ENCODE results near the gene DAAM1. TPM values are rescaled to one million over a fixed set of nuclear protein-coding genes. Genes with fewer than 3 reads are reported as not detected.

DAAM1 gene
- total RNA-seq, 1 donor: 18.5 TPM

DNA sequence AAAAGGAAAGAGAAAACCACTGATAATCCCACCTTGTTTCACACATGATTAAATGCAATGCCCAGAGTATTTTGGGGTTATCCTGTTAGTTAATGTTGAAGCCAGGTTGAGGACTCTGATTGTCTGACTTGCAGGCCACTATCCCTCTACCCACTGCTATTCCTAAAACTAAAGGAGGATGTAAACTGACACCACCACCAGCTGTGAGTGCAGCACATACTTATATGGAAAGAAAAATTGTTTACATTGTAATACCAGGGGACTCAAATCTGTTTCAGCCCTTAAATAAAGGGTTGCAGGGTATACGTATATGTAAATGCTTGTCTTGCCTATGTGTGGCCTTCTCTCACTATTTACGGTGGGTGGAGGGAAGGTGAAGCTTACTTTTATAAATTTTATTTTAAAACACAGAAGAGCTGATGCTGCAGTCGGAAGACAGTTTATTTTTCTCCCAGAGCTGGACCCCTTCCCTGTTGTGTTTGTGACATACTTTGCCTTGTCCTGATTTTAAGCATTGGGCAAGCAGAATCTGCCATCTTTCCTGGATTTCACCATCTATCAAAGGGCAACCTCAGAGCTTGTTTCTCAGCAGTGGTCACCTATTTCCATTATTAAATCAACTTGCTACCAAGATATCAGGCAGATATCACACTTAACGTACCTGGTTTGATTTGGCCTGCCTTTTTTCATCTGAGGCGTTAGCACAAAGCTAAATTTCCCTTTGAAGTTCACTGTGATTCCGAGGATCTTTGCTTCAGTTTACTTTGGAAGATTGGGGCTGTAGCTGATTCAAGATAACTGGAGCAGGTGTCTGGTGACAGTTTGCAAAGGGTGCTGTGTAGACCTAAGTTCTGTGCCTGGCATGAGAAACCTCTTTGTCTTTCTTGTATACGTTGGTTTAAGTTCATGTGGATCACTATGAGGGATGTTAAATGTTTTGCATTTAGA, 25.2 kb downstream of the DAAM1 start:
- DNase-seq (ENCODE audit: low read depth): no peak
- H3K4me3 ChIP-seq (ENCODE audit: low read depth, low read length): no peak overlapping the region
- TF ChIP-seq, protein P1, sequence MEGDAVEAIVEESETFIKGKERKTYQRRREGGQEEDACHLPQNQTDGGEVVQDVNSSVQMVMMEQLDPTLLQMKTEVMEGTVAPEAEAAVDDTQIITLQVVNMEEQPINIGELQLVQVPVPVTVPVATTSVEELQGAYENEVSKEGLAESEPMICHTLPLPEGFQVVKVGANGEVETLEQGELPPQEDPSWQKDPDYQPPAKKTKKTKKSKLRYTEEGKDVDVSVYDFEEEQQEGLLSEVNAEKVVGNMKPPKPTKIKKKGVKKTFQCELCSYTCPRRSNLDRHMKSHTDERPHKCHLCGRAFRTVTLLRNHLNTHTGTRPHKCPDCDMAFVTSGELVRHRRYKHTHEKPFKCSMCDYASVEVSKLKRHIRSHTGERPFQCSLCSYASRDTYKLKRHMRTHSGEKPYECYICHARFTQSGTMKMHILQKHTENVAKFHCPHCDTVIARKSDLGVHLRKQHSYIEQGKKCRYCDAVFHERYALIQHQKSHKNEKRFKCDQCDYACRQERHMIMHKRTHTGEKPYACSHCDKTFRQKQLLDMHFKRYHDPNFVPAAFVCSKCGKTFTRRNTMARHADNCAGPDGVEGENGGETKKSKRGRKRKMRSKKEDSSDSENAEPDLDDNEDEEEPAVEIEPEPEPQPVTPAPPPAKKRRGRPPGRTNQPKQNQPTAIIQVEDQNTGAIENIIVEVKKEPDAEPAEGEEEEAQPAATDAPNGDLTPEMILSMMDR (IDR thresholded peaks at IDR 0.05; ENCODE audit: insufficient read depth, low read length): no peak

DNA sequence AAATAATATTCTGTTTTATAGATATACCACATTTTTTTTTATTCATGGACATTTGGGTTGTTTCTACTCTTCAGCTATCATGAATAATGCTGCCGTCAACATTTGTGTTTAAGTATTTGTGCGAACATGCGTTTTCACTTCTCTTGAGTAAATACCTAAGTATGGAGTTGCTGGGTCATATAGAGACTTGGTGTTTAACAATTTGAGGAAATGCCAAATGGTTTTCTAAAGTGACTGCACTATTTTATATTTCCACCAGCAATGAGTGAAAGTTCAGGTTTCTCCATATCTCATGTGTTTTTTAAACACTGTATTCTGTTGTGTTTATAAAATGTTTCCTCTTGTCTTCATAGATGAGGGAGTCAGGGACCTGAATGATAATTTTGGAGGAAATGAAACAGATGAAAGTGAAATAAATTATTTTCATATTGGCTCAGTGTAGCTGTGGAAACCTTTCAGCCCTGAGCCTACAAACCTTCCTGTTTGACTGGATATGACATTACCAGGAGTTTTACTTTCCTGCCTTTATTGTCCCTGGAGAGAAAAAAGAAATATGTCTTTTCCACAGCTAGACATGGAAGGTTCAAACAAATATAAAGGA, 26.3 kb downstream of the DAAM1 start:
- TF ChIP-seq, protein P1 (IDR thresholded peaks at IDR 0.05; ENCODE audit: insufficient read depth, low read length): no peak
- DNase-seq (ENCODE audit: low read depth): no peak
- no peak overlapping the region for H3K4me3 ChIP-seq (ENCODE audit: low read depth, low read length)

DNA sequence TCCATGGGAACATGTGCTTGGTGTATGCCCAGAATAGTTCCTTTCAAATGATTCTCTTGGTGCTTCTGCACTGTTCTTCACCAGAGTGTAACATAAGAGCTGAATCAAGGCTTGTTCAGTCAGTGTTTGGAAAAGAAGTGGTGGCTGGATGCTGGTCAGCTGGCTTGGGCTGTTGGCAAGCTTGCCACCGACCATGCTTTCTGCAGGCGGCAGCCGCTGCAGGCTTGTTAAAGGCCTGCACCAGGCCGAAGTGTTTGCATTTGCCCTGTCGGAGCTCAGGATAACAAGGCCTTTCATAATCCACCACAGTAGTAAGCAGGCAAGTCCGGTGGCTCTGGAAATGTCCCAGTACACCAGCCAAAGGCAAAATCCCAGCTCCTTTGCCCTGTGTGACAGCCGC, 26.9 kb downstream of the DAAM1 start:
- no peak overlapping the region for H3K4me3 ChIP-seq (ENCODE audit: low read depth, low read length)
- TF ChIP-seq, protein P1 (IDR thresholded peaks at IDR 0.05; ENCODE audit: insufficient read depth, low read length): no peak
- peak; percentile 90 for DNase-seq (ENCODE audit: low read depth)

DNA sequence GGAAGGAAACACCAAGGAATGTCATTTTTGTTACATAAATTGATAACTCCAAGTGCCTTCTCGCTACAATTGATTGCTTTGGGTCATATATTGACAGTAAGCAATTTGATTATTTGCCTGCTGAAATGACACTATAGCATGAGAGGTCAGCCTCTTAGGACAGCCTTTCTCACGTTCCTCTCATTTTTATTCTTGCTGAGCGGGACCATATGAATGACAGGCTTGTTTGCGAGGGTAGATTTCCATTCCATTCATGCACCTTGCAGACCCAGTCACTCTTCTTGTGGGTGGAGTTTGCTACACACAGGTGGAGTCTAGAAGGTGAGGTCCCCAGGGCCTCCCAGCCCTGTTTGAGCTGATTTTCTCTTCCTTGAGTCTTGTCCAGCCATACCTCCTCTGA, 27.3 kb downstream of the DAAM1 start:
- H3K4me3 ChIP-seq (ENCODE audit: low read depth, low read length): no peak overlapping the region
- TF ChIP-seq, protein P1 (IDR thresholded peaks at IDR 0.05; ENCODE audit: insufficient read depth, low read length): no peak
- no peak for DNase-seq (ENCODE audit: low read depth)

DNA sequence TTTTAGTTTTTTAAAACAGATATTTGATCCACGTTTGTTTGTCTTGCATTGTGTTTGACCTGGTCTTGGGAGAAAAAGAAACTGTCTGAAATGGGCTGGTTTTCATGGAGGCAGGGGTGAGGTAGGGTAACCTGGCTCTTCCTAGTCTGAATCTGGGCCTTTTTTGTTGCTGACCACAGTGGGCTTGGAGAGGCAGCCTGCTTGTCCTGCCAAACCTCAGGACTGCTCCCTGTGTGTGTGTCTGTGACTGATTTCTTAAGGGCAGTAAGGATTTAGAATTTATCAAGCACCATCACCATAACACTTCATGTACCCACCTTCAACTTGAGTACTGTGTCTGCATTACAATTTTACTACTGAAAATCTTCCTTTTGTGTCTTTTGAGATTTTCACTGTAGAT, 28.5 kb downstream of the DAAM1 start:
- TF ChIP-seq, protein P1 (IDR thresholded peaks at IDR 0.05; ENCODE audit: insufficient read depth, low read length): no peak
- no peak for DNase-seq (ENCODE audit: low read depth)
- H3K4me3 ChIP-seq (ENCODE audit: low read depth, low read length): no peak overlapping the region

DNA sequence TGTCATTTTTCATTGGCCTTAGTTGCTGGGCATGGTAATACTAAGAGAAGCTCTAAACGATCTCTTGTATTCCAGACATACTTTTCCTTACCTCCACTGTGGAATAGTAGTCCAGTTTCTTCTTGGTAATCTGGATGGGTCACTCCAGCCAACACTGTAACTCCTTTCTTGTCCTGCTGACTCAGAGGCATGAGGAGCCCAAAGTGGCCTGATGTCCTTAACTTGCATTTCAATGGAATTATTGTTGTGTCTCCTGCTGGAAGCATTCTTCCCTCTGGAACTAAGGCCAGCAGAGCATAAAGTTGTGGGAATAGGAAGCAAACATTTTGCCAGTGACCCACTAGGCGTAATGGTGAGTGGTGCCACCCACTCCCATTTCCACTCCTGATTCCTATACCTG, 33.1 kb downstream of the DAAM1 start:
- peak; percentile 8 for DNase-seq (ENCODE audit: low read depth)
- no peak overlapping the region for H3K4me3 ChIP-seq (ENCODE audit: low read depth, low read length)
- TF ChIP-seq, protein P1 (IDR thresholded peaks at IDR 0.05; ENCODE audit: insufficient read depth, low read length): no peak

All from fibroblast of the aortic adventitia (primary cell).